HG02973 (cell line): ENCODE measurements around the gene EIF3I.
"Not testable (repeated sequence)": the region's sequence is repeated elsewhere in the genome, so short reads cannot be mapped to it uniquely, and the experiment has no call there.

Source experiments
- ATAC-seq: cut with Tn5 transposase; IDR thresholded peaks from one replicate; pipeline ENCODE4 v1.9.1; 2021; ENCODE audit warnings: moderate library complexity; ENCODE audit not compliant: unreplicated experiment

Gene EIF3I

DNA sequence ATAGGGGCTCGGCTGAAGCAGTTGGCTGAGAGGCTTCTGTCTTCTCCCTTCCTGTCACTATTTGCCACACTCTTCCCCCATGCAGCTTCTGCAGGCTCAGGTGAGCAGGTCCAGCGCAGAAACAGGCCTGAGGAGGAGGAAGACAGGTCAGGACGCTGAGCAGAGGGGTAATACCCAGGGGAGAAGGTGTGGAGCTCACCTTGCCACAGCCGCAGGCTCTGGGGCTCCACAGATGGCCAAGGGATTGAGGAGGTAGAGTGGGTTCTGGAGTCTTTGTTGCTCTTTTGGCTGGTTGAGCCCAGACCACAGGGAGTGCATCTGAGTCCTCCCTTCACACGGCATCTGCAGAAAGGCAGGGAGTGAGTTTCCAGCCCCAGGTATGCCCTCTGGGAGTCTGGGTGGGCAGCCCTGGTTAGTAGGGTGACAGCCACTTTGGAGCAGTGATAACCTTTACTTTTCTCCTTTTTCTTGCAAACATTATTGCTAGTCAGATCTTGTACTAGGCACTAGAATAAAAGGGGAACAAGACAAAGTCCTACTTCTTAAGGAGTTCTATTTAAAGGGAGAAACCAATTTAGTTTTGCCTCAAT, 9.7 kb downstream of the EIF3I start:
- no peak for ATAC-seq

DNA sequence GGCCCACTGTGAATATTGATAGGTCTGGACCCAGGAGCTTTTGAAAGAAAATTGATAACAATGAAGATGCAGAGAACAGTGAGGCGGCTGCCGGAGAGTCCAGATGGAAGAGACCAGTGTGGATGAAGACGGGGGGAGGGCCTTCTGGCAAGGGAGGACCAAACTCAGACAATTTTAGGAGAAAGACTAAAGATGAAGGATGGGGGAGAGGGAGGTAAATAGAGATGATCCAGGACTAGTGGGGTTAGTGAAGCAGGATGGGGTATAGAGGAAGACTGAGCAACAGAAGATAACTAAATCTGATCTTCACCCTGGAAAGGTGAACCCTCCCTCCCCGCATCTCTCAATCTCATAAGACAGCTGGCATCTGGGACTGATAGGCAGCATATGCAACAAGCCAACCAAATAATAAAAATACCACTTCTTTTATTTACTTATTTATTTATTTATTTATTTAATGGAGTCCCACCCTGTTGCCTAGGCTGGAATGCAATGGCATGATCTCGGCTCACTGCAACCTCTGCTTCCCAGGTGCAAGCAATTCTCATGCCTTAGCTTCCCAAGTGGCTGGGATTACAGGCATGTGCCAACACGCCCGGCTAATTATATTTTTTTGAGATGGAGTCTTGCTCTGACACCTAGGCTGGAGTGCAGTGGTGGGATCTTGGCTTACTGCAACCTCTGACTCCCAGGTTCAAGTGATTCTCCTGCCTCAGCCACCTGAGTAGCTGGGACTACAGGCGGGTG, 10.5 kb downstream of the EIF3I start:
- ATAC-seq = no peak

DNA sequence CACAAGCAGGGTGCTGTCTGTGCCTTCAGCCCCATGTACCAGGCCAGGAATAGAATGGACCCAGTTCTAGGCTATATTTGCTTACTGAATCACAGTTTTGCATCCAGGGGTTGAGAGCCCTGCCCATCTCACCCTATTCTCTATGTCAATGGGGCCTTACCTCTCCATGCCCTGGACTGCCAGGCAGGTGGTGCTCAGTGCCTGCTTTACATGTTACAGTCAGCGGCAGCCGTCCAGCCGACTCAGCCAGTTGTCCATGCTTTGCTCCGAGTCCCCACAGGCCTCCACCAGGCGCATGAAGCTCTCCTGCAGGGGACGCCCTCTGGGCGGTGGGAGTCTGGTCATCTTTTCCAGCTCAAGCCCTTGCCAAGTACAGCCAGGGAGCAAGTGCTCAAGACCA, 12.6 kb downstream of the EIF3I start:
- no peak for ATAC-seq

DNA sequence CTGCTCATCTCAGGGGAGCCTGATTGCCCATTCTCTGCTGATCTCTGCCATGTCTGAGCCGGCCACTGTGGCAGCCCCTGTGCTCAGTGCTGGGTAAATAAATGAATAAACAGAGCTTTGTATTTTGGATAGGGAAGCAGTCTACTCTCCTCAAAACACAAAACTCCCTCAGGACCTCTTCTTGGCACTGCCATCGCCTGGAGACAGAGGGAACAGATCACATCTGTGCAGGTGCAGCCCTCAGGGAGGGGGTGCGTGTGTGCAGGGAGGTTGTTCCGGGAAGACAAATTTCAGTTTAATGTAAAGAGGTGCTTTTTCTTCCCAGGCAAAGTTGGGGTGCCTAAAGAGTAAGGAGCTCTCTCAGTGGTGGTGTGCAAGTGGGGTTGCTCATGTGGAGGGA, 17.1 kb downstream of the EIF3I start:
- ATAC-seq = no peak

DNA sequence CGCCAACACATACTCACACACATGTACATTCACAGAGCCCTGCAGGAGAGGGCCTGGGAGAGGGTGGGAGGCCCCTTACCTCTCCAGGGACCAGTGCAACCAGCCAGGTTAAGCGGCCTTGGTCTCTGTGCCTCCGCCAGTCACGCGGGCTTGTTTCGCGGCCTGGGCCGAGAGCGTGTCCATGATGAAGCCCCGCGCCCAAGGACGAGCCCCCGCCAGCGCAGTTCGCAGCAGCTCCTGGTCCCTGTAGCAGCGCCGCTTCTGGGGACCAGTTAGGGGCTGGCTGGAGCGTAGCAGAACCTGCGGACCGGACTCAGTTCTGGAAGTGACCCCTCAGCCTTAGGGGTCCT, 17.6 kb downstream of the EIF3I start:
- ATAC-seq = no peak

DNA sequence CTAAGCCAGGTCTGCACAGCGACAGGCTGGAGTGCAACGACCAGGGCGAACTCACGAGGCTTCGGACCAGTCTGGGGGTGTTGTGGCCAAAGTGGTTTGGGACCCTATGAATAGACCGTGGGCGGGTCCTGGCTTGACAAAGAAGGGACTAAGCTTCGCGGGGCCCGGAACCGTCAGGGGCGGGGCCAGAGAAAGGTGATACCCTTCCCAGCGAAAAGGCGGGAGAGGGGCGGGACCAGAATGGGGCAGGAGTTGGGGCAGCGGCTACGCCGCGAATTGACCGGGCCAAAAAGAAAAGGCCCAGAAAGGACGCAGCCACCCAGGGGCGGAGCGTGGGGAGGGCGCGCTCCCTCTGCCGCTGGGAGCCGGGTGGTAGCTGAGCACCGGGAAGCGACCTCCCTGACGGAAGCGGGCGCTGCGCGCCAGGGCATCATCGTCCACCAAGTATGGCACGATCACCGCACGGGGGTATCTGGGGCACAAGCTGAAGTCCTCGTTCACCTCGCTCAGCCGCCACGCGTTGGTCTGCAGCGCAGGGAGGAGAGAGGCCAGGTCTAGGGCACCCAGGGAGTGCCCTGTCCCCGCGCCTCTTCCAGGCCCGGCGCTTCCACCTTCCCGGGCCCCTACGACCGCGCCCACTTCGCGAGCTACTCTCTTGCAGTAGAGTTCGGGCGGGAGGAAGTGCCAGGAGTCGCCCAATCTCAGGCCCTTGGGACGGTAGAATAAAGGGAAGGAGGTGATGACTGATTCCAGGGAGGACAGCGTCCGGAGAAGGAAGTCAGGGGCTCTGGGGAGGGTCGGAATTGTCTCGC, 18.1 kb downstream of the EIF3I start:
- no peak for ATAC-seq

DNA sequence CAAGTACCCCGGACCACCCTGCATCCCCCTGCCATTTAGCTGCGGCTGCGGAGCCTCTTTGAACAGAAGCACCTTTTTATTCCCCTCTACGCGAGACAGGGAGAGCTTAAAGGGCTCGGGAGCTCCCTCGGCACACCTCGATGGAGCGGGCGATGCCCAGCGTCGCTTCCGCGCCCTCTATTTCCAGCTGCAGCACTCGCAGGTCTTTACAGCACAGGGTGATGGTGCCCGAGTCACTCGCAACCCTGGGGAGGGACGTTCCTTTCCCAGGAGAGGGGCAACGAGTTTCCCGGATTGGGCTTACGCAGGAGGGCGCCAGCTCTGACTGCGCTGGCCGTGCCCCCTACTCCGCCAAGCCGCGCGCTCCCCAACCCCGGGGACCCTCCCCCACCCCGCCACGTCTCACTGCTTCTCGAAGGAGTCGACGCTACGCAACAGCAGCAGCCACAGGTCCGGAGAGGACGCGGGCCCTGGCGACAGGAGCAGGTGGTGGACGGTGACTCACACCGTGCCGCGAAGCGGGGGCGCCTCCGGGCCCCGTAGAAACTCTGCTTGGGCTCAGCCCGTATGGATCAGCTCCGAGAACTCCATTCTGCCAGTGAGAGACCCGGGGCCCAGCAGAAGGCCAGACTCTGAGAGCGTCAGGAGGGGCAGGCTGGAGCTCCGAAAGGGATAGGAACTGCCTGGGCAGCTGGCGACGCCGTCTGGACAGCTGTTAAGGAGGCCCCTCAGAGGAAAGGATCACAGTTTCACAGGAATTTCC, 19.0 kb downstream of the EIF3I start:
- no peak for ATAC-seq

DNA sequence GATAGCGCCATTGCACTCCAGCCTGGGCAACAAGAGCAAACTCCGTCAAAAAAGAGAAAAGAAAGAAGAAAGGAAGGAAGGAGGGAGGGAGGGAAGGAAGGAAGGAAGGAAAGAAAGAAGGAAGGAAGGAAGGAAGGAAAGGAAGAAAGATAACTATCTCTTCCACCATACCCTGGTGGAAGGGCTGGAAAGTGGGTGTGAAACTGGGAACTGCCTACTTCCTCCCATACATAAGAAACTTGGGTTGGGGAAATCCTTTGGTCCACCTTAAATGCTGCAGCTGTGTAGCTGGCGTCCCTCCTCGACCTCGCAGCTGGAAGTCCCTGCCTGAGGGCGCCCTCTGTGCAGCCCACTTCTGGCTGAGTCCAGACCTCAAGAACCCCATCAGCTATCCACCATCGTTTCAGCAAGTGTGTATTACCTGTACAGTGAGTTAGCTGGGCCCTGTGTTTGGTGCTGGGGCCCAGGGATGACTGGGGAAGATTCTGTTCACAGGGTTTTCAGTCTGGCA, 20.2 kb downstream of the EIF3I start:
- ATAC-seq = no peak

DNA sequence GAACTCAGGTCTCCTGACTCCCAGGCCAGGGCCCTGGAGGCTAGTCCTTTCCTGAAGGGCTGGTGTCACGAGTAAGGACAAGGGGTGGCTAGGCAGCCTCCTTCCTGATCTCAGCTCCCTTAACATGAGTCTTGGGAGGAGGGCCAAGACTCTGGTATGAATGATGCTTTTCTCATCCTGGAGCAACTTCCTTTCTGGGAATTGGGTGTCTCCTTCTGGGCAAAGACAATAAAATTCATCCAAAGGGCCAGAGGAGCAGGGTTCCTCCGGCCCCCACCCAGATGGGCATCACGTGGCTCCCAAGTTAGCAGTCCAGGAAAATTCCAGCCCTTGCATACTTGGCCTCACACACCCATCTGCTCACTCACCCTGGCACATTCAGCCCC, 24.7 kb downstream of the EIF3I start, which contains the start of gene FAM167B:
TSS of gene FAM167B (plus strand) at position 335 of the 386 bp plus-strand sequence. CDS start 200 bp downstream, outside the sequence.
- no peak for ATAC-seq

DNA sequence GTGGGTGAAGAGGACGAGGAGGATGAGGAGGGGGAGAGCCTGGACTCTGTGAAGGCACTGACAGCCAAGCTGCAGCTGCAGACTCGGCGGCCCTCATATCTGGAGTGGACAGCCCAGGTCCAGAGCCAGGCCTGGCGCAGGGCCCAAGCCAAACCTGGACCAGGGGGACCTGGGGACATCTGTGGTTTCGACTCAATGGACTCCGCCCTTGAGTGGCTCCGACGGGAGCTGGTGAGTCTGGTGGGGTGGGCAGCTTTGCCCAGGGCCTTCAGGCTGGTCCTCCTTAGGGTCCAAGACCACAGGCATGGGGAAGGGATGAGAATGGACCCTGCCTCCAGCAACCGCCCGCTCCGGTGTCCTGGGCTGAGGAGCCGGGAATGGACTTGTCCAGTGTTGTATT, 25.2 kb downstream of the EIF3I start:
- no peak for ATAC-seq

DNA sequence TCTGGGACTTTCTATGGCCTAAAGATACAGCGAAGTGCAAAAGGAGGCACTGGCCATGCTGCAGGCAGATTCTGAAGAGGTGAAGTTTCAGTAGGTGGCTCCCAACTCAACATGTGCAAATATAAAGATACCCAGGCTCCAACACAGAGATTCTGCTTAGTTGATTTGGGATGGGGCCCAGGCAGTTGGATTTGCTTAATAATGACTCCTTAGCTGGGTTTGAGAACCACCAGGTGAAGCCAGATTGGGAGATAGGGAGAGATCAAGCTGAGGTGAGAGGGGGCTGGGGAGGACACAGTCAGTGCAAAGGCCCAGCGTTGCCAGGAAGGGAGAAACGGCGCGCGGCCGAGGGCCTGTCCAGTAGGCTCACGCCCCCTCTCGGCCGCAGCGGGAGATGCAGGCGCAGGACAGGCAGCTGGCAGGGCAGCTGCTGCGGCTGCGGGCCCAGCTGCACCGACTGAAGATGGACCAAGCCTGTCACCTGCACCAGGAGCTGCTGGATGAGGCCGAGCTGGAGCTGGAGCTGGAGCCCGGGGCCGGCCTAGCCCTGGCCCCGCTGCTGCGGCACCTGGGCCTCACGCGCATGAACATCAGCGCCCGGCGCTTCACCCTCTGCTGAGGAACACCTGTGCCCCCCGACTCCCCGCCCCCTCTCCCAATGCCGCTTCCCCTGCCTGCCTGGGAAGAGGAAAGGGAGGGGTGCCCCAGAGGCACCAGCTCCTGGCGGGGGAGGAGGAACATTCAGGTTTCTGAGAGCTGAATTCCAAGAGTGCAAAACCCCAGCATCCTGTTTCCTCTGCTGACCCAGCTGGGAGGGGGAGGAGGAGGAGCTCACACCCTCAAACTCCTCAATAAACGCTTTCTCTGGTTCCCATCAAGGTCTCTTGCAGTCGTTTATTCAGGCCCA, 26.0 kb downstream of the EIF3I start:
- ATAC-seq = no peak

DNA sequence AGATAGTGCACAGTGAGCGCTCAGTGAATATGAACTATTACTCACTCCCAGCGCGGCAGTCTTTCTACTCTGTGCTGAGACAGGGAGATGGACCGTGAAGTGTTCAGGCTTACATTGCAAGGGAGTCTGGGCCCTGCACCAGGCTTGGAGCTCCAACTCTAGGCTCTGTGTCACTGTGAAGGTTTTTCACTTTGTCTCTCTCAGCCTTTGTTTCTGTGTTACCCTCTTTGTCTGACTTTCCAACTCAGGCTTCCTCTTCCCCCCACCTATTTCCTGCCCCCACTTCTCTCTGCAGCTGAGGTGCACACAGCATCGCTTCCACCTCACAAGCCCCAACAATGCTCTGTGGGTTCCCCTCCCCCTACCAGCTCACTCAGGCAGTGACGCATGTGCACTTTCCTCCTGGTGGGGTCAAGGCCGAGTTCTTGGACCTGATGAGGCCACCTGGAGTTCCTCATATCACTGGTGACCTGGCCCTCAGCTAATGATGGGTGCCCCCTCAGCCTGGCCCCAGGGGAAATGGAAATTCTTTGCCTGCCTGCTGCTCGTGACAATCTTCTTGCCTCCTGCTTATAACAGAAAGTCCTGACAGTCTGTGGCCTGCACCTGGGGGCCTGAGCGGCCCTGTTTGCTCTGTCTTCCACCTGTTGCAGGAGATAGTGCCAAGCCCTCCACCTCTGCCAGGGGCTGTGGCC, 27.8 kb downstream of the EIF3I start:
- peak; percentile 42 for ATAC-seq

DNA sequence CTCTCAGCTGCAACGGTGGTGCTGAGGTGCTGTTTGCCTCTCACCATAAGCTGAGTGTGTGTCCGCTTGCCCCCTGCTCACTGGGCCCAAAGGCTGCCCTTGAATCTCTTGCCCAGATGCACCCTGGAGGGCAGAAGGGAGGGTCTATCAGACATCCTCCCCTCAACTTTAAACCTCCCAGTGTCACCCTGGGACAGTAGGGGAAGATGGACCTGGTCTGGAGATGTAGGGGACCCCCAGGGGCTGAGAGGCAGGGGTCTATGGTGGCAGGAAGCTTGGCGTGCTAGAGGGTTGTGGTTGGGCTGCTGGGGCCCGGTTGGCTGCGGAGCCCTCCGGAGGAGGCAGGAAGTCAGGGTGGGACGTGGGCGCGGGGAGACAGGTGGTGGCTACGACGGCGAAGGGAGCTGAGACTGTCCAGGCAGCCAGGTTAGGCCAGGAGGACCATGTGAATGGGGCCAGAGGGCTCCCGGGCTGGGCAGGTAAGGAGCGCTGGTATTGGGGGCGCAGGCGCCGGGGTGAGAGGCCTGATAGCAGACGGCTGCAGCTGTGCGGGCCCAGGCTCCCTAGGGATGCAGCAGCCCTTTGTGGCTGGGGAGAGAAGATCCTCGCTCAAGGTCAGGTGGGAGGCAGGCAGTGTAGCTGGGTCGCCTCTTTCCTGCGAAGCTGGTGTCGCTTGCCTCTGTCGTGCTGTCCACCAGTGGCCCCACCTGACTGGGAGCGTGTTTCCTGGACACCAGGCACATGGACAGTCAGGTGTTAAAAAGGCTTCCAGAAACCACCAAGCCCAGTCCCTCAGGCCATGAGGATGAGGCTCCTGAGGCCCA, 28.9 kb downstream of the EIF3I start, which contains the start of gene LCK:
TSS of gene LCK (plus strand) at position 373 of the 824 bp plus-strand sequence. CDS start 23,065 bp downstream, outside the sequence.
- no peak for ATAC-seq

DNA sequence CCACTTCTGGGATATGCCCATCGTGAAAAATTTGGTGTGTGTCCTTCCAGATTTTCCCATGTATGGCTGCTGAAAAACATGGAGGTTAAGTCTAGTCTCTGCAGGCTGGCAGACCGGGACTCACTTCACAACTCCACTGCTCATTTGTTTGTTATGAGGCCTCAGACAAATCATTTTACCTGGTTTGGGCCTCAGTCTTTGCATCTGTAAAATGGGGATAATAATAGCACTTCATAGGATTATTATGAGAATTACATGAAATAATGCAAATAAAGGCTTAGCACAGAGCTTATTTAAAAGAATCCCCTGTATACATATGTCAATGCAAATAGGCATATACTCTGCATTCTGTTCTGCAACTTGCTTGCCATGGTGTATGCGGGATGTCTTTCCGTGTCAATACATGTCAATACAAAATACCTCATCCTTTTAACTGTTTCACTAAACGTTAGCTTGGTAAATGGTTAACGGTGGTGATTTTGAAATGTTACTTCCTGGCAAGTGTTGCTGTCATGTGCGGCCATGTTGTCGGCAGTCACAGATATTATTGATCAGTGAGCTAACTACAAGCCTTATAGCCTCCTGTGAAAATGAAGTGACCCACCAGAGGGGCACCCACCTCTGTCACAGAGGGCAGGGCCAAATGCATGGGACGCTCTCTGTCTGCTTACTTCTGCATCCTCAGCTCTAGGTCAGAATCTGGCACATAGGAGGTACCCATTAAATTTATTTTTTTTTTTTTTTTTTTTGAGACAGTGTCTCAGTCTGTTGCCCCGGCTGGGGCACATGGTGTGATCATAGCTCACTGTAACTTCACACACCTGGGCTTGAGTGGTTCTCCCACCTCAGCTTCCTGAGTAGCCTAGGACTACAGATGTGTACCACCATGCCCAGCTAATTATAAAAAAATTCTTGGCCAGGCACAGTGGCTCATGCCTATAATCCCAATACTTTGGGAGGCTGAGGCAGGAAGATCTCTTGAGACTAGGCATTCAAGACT, 33.2 kb downstream of the EIF3I start:
- ATAC-seq = no peak

DNA sequence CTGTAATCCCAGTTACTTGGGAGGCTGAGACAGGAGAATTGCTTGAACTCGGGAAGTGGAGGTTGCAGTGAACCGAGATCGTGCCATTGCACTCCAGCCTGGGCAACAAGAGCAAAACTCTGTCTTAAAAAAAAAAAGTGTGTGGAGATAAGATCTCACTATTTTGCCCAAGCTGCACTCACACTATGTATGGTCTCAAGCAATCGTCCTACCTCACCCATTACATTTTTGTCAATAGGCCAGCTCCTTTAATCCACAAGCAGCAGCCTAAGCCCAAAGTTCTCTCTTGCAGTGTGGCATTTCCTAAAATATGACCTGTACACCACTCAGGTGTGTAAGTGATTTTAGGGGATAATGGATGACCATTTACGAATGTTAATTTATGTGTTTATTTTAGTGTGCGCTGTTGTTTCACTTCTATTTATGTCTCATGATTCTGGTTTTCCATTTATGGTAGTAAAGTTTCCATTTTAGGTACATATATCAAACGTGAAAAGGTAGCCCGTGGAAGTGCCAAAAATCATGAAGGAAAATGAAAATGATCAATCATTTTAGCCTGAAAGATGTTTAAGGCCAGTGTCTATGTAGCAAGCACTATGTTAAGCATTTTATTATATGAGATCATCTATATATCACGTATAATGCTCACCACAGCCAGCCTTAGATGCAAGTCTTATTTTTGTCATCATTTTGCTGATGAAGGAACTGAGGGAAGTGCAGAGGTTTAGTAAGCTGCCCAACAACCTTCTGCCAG, 34.4 kb downstream of the EIF3I start:
- no peak for ATAC-seq

DNA sequence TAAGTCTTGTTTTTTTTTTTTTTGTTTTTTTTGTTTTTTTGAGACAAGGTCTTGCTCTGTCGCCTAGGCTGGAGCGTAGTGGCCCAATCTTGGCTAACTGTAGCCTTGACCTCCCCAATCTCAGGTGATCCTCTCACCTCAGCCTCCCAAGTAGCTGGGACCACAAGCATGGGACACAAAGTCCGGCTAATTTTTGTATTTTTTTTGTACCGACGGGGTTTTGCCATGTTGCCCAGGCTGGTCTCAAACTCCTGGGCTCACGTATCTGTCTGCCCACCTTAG, 35.0 kb downstream of the EIF3I start:
- ATAC-seq = no peak

DNA sequence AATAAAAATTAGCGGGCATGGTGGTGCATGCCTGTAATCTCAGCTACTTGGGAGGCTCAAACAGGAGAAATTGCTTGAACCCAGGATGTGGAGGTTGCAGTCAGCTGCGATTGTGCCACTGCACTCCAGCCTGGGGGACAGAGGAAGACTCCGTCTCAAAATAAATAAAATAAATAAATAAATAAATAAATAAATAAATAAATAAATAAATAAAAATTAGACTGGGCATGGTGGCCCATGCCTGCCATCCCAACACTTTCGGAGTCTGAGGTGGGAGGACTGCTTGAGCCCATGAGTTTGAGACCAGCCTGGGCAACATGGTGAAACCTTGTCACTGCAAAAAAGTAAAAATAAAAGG, 41.0 kb downstream of the EIF3I start:
- ATAC-seq = not testable (repeated sequence)
